ENCODE results near the gene ASXL2.

- TF ChIP-seq REST (IDR thresholded peaks at IDR 0.05; ENCODE audit: low read depth) = no peak
- no peak for TF ChIP-seq CREB1 (IDR thresholded peaks at IDR 0.05; ENCODE audit: low read depth)
- TF ChIP-seq EP300 (IDR thresholded peaks at IDR 0.05; ENCODE audit: borderline replicate concordance) = no peak
- TF ChIP-seq RAD21 (IDR thresholded peaks at IDR 0.05; ENCODE audit: low read depth) = no peak
- no peak for TF ChIP-seq TAF1 (IDR thresholded peaks at IDR 0.05; ENCODE audit: low read depth)
- no peak for TF ChIP-seq EGR1 (IDR thresholded peaks at IDR 0.05)
- no peak for TF ChIP-seq YY1 (IDR thresholded peaks at IDR 0.05; ENCODE audit: low read depth)
- TF ChIP-seq MAX (IDR thresholded peaks at IDR 0.05) = no peak
Observed at GRCh38 chr2:25903216-25903776, 25.0 kb upstream of the ASXL2 start.
